Ovary (tissue), 9 donors: Measurements from ENCODE around the gene ENTPD1. TPM values are rescaled to one million over a fixed set of nuclear protein-coding genes. Genes with fewer than 3 reads are reported as not detected.
"Not testable (repeated sequence)": the region's sequence is repeated elsewhere in the genome, so short reads cannot be mapped to it uniquely, and the experiment has no call there.

ENCODE experiments used
- DNase-seq, 5 donors: peaks; one replicate each; pipeline ENCODE4 v3.0.0-alpha.2; 2019 to 2020
- H3K27ac ChIP-seq, 2 donors: fragments of 200-600 bp; one replicate each; pipeline versions ENCODE4 v1.5.1 to v1.8.0; 2019 to 2022
- H3K27me3 ChIP-seq: fragments of 200-600 bp; one replicate; pipeline ENCODE4 v1.8.0; 2022
- H3K36me3 ChIP-seq: fragments of 200-600 bp; sonication (generic); one replicate; pipeline ENCODE4 v1.5.1; 2019
- H3K4me1 ChIP-seq: one replicate; pipeline ENCODE4 v1.8.1; 2013; ENCODE audit warnings: mild to moderate bottlenecking, moderate library complexity; ENCODE audit not compliant: insufficient read depth
- H3K4me3 ChIP-seq: fragments of 200-600 bp; sonication (generic); one replicate; pipeline ENCODE4 v1.5.1; 2017
- H3K9me3 ChIP-seq, 2 donors: fragments of 200-600 bp in 1 of 2; sonication (generic) in 1 of 2; one replicate each; pipeline versions ENCODE4 v1.5.1 to v1.8.1; 2013 to 2019; ENCODE audit warnings: mild to moderate bottlenecking in 1 of 2, moderate library complexity in 1 of 2
- EP300 ChIP-seq: sonication (generic); formaldehyde crosslinking; IDR thresholded peaks from one replicate; pipeline ENCODE4 v1.6.1; 2017; ENCODE audit warnings: antibody characterized with exemption
- POLR2A ChIP-seq: fragments of 450-650 bp; IDR thresholded peaks from one replicate; pipeline ENCODE4 v1.6.1; 2017; ENCODE audit warnings: antibody characterized with exemption, mild to moderate bottlenecking, moderate library complexity
- WGBS, 3 donors: extraction: QIAGEN DNeasy Blood & Tissue Kit in 1 of 3; methylation state at CpG; one replicate each; pipeline versions ENCODE4 v1.1.5 to v1.1.7; 2013 to 2017; 5-methylcytosine and 5-hydroxymethylcytosine counted together
- intact Hi-C, 4 donors: fragments of 100-400 bp; cut with DNase I; formaldehyde crosslinking; loops; one replicate each; pipeline versions ENCODE4 v1.11.0 to v1.15.1; 2022 to 2023
- polyA plus RNA-seq, 2 donors: library from polyadenylated mRNA; stranded (reverse); fragments of 200-250 nt in 1 of 2; fragments of 350-450 nt in 1 of 2; fragmentation: Illumina TruSeq in 1 of 2; extraction: RNeasy Lipid Tissue Mini Kit (QIAGEN cat#74804) in 1 of 2; gene quantifications; one replicate each; pipeline ENCODE4 v1.2.3, GENCODE V29; 2013 to 2014
- total RNA-seq, 7 donors: library from RNA; depleted of rRNA in 2 of 7; stranded (reverse); fragments of >200 nt in 2 of 7; fragmentation: NEBNext Ultra II Directional in 3 of 7; extraction: Animal tissue kit (Norgen Biotek cat#: 25700) in 3 of 7; gene quantifications; one replicate each; pipeline versions ENCODE4 v1.1.0 to v1.2.4, GENCODE V29; 2016 to 2023
- TF ChIP-seq, protein P1 (sequence below), 3 donors: fragments of 450-650 bp in 2 of 3; fragments of 200-600 bp in 1 of 3; IDR thresholded peaks; one replicate each; pipeline versions ENCODE4 v1.5.1 to v1.8.0; 2016 to 2022; ENCODE audit warnings: antibody characterized with exemption in 3 of 3, mild to moderate bottlenecking in 1 of 3
- donor health status: DM: no; HTN: no; CAD: no; lungs with moderate emphysema.
- donor health status: DM: no; HTN: no; CAD: no.
- donor health status: Bipolar disorder and iron deficiency.
- donor health status: DM: yes; HTN: yes; CAD: no.
- donor health status: DM: no; HTN: no; CAD: no.
- donor health status: DM: yes; HTN: yes; CAD: no.

Gene ENTPD1
- total and polyA plus RNA-seq, 9 donors, result 3.0 to 51.5 (median 8.1) TPM

GRCh38 chr10:95873651-95874050 lies 117.7 kb downstream of the ENTPD1 start:
- Histone ChIP-seq H3K4me3 (no peak overlapping the region), H3K36me3 (no peaks in the 10 kb centered on the region), H3K4me1 (no peaks in the 10 kb centered on the region), H3K27me3 (no peaks in the 10 kb centered on the region), H3K27ac (no peak overlapping the region), H3K9me3 (no peaks in the 10 kb centered on the region)
- WGBS, 3 donors, result 88 to 94% (median 93%) methylated on average over 4 of the region's 4 CpGs
- no peak for DNase-seq
- TF ChIP-seq, protein P1, sequence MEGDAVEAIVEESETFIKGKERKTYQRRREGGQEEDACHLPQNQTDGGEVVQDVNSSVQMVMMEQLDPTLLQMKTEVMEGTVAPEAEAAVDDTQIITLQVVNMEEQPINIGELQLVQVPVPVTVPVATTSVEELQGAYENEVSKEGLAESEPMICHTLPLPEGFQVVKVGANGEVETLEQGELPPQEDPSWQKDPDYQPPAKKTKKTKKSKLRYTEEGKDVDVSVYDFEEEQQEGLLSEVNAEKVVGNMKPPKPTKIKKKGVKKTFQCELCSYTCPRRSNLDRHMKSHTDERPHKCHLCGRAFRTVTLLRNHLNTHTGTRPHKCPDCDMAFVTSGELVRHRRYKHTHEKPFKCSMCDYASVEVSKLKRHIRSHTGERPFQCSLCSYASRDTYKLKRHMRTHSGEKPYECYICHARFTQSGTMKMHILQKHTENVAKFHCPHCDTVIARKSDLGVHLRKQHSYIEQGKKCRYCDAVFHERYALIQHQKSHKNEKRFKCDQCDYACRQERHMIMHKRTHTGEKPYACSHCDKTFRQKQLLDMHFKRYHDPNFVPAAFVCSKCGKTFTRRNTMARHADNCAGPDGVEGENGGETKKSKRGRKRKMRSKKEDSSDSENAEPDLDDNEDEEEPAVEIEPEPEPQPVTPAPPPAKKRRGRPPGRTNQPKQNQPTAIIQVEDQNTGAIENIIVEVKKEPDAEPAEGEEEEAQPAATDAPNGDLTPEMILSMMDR (IDR thresholded peaks at IDR 0.05), result no peak
- TF ChIP-seq EP300, result no peak
- no peak for TF ChIP-seq POLR2A
- intact Hi-C loops, result no loop called here

- H3K4me1 ChIP-seq, DNase-seq, H3K36me3 ChIP-seq, intact Hi-C loops, H3K27me3 ChIP-seq, H3K4me3 ChIP-seq, H3K27ac ChIP-seq, H3K9me3 ChIP-seq: not testable (repeated sequence)
Measured at GRCh38 chr10:95874783-95875182, 118.8 kb downstream of the ENTPD1 start.

DNA sequence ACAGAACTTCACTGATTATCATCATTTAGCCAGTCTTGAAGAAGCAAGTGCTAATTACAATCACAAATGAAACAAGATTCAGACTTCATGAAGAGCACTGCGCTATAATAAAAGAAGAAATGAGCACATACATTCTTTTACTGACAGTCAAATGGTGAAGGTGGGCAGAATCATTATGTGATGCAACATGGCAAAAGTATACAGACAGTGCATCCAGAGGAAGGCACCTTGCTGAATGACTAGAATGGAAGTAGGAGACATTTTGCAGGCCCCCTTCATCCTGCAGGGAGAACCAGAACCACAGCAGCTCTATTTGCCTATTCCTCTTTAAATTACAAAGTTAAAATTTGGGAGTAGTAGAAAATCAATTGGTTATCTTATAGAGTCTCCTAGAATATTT lies 120.8 kb downstream of the ENTPD1 start:
- Histone ChIP-seq H3K9me3 (no peaks in the 10 kb centered on the region), H3K4me3 (no peak overlapping the region), H3K27ac (no peak overlapping the region), H3K4me1 (no peaks in the 10 kb centered on the region), H3K36me3 (no peaks in the 10 kb centered on the region), H3K27me3 (no peaks in the 10 kb centered on the region)
- no peak for DNase-seq
- WGBS, 3 donors, result 98 to 100% (median 99%) methylated on average over 1 of the region's 1 CpG
- TF ChIP-seq POLR2A, result no peak
- intact Hi-C loops, result no loop called here

DNA sequence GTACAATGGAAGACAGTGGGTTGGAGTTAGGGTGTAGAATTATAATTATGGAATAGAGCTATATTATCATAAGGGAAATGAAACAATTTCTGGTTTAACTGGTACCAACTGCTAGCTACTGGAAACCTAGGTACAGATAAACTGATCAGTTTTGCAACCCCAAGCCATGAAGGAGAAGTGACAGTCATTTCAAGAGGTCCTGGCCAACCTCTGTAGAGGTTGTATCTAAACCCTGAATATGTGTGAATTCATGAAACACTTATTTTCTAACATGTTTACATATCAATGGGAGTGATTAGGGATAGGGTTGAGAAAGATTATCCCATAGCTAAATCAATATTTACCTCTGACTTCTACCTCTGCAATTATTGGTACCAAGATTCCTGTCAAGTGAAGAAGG lies 121.9 kb downstream of the ENTPD1 start:
- DNase-seq, result no peak

GRCh38 chr10:95880704-95881103 lies 124.7 kb downstream of the ENTPD1 start:
- H3K27me3 ChIP-seq, result no peaks in the 10 kb centered on the region
- H3K4me1 ChIP-seq, result no peaks in the 10 kb centered on the region
- intact Hi-C loops, result no loop called here
- H3K9me3 ChIP-seq, result no peaks in the 10 kb centered on the region
- H3K4me3 ChIP-seq, result no peak overlapping the region
- no peak for TF ChIP-seq POLR2A
- TF ChIP-seq, protein P1 (IDR thresholded peaks at IDR 0.05), result no peak
- no peak for TF ChIP-seq EP300
- H3K27ac ChIP-seq, result no peak overlapping the region
- 30 to 48% (median 43%) methylated on average over 2 of the region's 2 CpGs for WGBS, 3 donors
- no peaks in the 10 kb centered on the region for H3K36me3 ChIP-seq
- no peak for DNase-seq

More for the DNA sequence above, 121.9 kb downstream of the ENTPD1 start:
- H3K27ac ChIP-seq, result no peak overlapping the region
- H3K27me3 ChIP-seq, result no peaks in the 10 kb centered on the region
- no peak overlapping the region for H3K4me3 ChIP-seq
- no peak for TF ChIP-seq POLR2A
- TF ChIP-seq, protein P1 (IDR thresholded peaks at IDR 0.05), result no peak
- no peak for TF ChIP-seq EP300
- no peaks in the 10 kb centered on the region for H3K36me3 ChIP-seq
- H3K4me1 ChIP-seq, result no peaks in the 10 kb centered on the region
- intact Hi-C loops, result no loop called here
- no peaks in the 10 kb centered on the region for H3K9me3 ChIP-seq

- no peak overlapping the region for H3K4me3 ChIP-seq
- H3K4me1 ChIP-seq, result no peaks in the 10 kb centered on the region
- TF ChIP-seq POLR2A, result no peak
- TF ChIP-seq, protein P1 (IDR thresholded peaks at IDR 0.05), result no peak
- TF ChIP-seq EP300, result no peak
- no peak overlapping the region for H3K27ac ChIP-seq
- H3K9me3 ChIP-seq, result no peaks in the 10 kb centered on the region
- no peak for DNase-seq
- H3K36me3 ChIP-seq, result no peaks in the 10 kb centered on the region
- no peaks in the 10 kb centered on the region for H3K27me3 ChIP-seq
- intact Hi-C loops, result no loop called here
Measured at GRCh38 chr10:95881316-95881715, 125.4 kb downstream of the ENTPD1 start.
